ENCODE data around the gene NPHP4.

The NPHP4 gene

DNA sequence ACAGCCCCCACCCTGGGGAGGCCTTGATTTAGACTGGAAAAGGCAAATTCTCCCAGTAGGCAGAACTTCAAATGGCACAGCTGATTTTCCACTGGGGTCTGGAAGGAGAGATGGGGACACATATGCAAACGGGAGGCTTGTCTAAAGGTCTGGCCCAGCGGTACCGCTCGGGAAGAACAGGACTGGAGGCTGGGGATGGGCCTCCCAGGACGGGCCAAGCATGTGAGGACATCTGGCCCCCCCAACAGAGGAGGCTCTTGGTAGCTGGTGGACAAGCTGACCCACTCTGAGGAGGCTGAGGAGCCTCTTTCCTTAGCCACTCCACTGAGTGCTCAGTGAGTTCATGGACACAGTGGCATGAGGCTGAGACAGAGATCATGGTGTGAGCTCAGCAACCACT lies 170.0 kb downstream of the NPHP4 start:
- DNase-seq: no peak

DNA sequence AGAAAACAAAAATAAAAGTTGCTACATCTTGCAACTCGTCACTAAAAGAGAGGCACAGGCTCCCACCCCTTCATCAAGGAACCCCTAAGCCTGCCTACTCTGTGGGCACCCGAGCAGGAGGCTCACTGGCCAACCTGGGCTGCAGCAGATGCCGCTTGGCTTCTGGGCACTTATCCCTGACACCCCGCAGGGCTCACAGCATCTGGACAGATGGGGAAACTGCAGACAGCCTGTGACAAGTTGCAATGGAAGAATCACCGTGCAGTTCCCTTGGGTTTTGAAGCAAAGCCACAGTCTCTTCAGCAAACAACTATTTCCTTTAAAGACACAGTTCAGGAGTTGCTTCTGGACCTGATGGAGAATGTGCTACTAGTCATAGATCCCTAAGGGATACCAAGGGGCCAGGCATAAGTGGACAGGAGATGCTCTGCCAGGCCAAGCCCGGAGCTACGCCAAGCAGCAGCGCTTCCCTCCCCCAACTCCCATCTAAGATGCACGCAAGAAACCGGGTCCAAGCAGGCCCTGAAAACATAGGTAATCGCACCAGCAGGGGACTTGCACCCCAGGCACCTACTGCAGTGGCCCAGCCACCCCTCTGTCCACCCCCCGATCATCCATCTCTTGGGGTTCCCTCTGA lies 170.6 kb downstream of the NPHP4 start:
- DNase-seq: no peak

GRCh38 chr1:5820026-5820421 lies 172.2 kb downstream of the NPHP4 start:
- no peak for DNase-seq

DNA sequence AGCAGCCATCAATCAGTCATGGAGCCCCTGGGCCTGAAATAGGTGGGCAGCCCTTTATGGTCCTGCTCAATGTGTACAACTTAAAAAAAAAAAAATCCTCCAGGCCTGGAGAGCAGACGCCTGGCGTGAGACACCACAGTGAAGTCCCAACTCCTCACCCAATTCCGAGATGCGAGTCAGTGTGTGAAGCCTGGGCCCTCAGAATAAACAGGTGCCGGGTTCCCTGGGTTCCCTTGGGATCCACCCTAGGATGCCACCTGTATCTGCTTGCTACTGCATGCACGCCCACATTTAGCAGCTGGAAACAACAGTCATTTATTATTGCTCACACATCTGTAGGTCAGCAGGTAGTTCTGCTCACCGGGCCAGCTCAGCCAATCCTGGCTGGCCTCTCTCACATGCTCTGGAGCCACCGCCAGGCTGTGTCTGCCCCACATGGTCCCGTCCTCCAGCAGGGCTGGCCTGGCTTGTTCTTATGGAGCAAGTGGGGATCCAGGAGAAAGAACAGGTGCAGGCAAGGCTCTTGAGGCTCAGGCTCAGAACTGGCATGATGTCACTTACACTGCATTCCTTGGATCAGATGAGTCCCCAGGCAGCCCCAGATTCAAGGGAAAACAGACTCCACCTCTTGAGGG lies 172.7 kb downstream of the NPHP4 start:
- no peak for DNase-seq

- no peak for DNase-seq
These were observed 173.5 kb downstream of the NPHP4 start for GRCh38 chr1:5818755-5819154.

- no peak for DNase-seq
These were observed 176.5 kb downstream of the NPHP4 start for GRCh38 chr1:5815716-5816115.

GRCh38 chr1:5815211-5815610 lies 177.0 kb downstream of the NPHP4 start:
- DNase-seq: peak; percentile 5

- DNase-seq: no peak
These were observed 178.1 kb downstream of the NPHP4 start for GRCh38 chr1:5814046-5814619.

DNA sequence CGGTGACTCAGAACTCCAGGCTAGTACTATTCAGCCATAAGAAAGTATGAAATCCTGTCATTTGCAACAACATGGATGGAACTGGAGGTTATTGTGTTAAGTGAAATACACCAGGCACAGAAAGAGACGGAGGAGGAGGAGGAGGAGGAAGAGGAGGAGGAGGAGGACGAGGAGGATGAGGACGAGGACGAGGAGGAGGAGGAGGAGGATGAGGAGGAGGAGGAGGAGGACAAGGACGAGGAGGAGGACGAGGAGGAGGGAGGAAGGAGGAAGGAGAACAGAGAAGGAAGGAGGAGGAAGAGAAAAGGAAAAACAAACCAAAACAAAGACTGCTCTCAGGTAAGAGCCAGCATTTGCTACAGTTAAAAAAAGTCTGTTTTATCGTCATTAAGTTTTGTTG lies 178.7 kb downstream of the NPHP4 start:
- no peak for DNase-seq

Data from suppressor macrophage treated with lipopolysaccharide for 4 hours (primary cell).